Liver (tissue), 2 donors: ENCODE data around the gene TRIM3.

Source experiments
- EGR1 ChIP-seq, 2 donors: IDR thresholded peaks; 2 replicates each; pipeline ENCODE4 v1.6.1; 2016 to 2018; ENCODE audit warnings: antibody characterized with exemption in 2 of 2, low read depth in 2 of 2
- SP1 ChIP-seq: IDR thresholded peaks from 2 replicates; pipeline ENCODE4 v1.6.1; 2018; ENCODE audit warnings: antibody characterized with exemption, mild to moderate bottlenecking
- YY1 ChIP-seq: IDR thresholded peaks from 2 replicates; pipeline ENCODE4 v1.6.1; 2016; ENCODE audit warnings: antibody characterized with exemption, mild to moderate bottlenecking
- donor health status: healthy.

DNA sequence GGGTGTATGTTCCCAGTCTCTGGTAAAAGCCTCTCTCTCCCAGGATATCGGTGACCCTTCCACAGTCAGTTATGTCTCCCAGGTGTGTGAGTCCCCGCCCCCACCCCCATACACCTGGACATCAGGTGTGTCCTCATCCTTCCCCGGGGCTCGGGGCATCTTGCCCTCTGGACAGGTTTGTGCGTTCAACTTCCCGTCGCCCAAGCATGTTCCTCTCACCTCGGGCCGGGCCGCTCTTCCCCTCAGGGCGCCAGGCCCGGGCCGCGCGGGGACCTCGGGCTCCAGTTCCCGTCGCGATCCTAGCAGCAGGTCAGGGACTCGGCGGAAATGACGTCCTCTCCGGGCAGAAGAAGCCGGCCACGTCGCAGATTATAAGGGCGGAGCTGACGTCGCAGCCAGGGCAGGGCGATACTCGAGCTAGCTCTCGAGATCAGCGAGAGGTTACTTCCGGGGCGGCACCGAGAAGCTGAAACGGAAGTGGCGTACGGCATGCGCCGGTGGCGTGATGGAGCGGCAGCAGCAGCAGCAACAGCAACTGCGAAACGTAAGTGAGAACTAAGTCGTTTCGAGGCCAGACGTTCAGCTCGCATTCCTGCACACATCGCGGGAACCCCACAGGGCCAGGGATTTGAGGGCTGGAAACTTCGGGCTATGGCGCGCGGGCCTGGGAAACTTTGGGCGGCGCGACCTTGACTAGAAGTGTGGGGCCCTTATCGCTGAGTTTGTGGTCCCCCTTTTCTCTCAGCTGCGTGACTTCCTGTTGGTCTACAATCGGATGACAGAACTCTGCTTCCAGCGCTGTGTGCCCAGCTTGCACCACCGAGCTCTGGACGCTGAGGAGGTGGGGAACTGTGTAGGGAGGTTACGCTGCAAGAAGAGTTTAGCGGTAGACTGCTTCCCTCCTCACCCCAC lies 7.5 kb upstream of the TRIM3 start, which contains the start of the genes ARFIP2 and TIMM10B:
- no peak for TF ChIP-seq EGR1 (IDR thresholded peaks at IDR 0.05; ENCODE audit: low read depth in 2 of 2)
- TF ChIP-seq YY1: peak; percentile 74
- peak; percentile 81 for TF ChIP-seq SP1
